Measurements from ENCODE around the gene ACSL3.

GRCh38 chr2:222862106-222862908, 1.5 kb downstream of the ACSL3 start:
- TF ChIP-seq CTCF (IDR thresholded peaks at IDR 0.05 in 8 of 11, conservative IDR thresholded peaks at IDR 0.05 in 3 of 11) (no peak), POLR2AphosphoS5 (IDR thresholded peaks at IDR 0.05) (no peak)

Measured in spleen (tissue), 7 donors.